HCT116 (cell line): Measurements from ENCODE around the gene ZNF783. TPM values are rescaled to one million over a fixed set of nuclear protein-coding genes. Genes with fewer than 3 reads are reported as not detected.
A peak's percentile ranks its signal among the peaks of the same experiment; 100 is the strongest.
"Not testable (repeated sequence)": the region's sequence is repeated elsewhere in the genome, so short reads cannot be mapped to it uniquely, and the experiment has no call there.

Experiments used
- ATAC-seq: fragments of 200-7000 bp; cut with Tn5 transposase; 2 replicates; pipeline ENCODE4 v1.9.1; 2020; ENCODE audit warnings: mild to moderate bottlenecking, moderate library complexity
- BruUV-seq: library from RNA; stranded (reverse); fragments of 400-500 nt; replicated peaks from 2 replicates; lab custom pipeline; 2021; lab: Mats Ljungman, UMichigan
- CTCF ChIA-PET: fragments of 300-600 bp; sonication (Branson Sonifier 250); formaldehyde crosslinking; loops from one replicate; lab custom pipeline; 2021; ENCODE audit warnings: antibody characterized with exemption; lab: Charles Lee
- POLR2A ChIA-PET: fragments of 300-600, 350-600 bp; sonication (Branson Sonifier 250); formaldehyde crosslinking; loops from one replicate; lab custom pipeline; 2021; ENCODE audit warnings: antibody characterized with exemption; lab: Charles Lee
- RAD21 ChIA-PET, 2 experiments: fragments of 300-600 bp; sonication (Branson Sonifier 250); formaldehyde crosslinking; loops; one replicate each; lab custom pipeline; 2023; ENCODE audit warnings: low total read pairs in 2 of 2; ENCODE audit not compliant: uncharacterized antibody in 2 of 2, unreplicated experiment in 2 of 2, low non-redundant PET in 1 of 2; lab: Charles Lee
- DNase-seq: peaks from one replicate; pipeline ENCODE4 v3.0.0-alpha.2; 2010; ENCODE audit warnings: low read depth, low spot score
- H2AFZ ChIP-seq: fragments of 200-600 bp; shearing (Covaris generic), sonication (generic); 2 replicates; pipeline ENCODE4 v1.6.1; 2017; ENCODE audit warnings: low read depth, mixed run types, mixed read lengths, antibody characterized with exemption, low read length; ENCODE audit not compliant: poor library complexity, severe bottlenecking
- H3K27ac ChIP-seq: 2 replicates; pipeline ENCODE4 v1.5.1; 2012; ENCODE audit warnings: low read depth, low read length
- H3K27me3 ChIP-seq: fragments of 200-600 bp; sonication (generic); 2 replicates; pipeline ENCODE4 v1.6.1; 2016; ENCODE audit warnings: mixed run types, low read length, mixed read lengths; ENCODE audit not compliant: insufficient read depth
- H3K36me3 ChIP-seq, 2 experiments: fragments of 200-500 bp in 1 of 2; fragments of 200-600 bp in 1 of 2; sonication (Bioruptor generic) in 1 of 2; sonication (generic) in 1 of 2; 2 replicates each; pipeline versions ENCODE4 v1.5.1 to v1.6.1; 2014 to 2016; ENCODE audit warnings: low read length in 2 of 2, inconsistent platforms in 1 of 2, mixed read lengths in 1 of 2, mixed run types in 1 of 2; ENCODE audit not compliant: insufficient read depth in 2 of 2, control insufficient read depth in 1 of 2
- H3K4me1 ChIP-seq, 2 experiments: fragments of 200-600 bp in 1 of 2; sonication (generic) in 1 of 2; 2 replicates each; pipeline versions ENCODE4 v1.5.1 to v1.6.1; 2012 to 2017; ENCODE audit warnings: low read length in 2 of 2, inconsistent platforms in 1 of 2, mild to moderate bottlenecking in 1 of 2, mixed read lengths in 1 of 2, mixed run types in 1 of 2, moderate library complexity in 1 of 2; ENCODE audit not compliant: insufficient read depth in 2 of 2, control insufficient read depth in 1 of 2
- H3K4me2 ChIP-seq: fragments of 200-600 bp; sonication (generic); 2 replicates; pipeline ENCODE4 v1.6.1; 2017; ENCODE audit warnings: mixed run types, low read length, mixed read lengths
- H3K4me3 ChIP-seq, 2 experiments: fragments of 200-600 bp in 1 of 2; sonication (generic) in 1 of 2; replicated peaks in 1 of 2; 2 replicates each; pipeline ENCODE4 v1.5.1; 2011 to 2016; ENCODE audit warnings: low read length in 2 of 2, control low read depth in 1 of 2, low read depth in 1 of 2, mild to moderate bottlenecking in 1 of 2, mixed read lengths in 1 of 2, mixed run types in 1 of 2
- H3K79me2 ChIP-seq: fragments of 200-600 bp; sonication (generic); 2 replicates; pipeline ENCODE4 v1.6.1; 2017; ENCODE audit warnings: mild to moderate bottlenecking, mixed run types, low read length, moderate library complexity, mixed read lengths; ENCODE audit not compliant: insufficient read depth
- H3K9ac ChIP-seq: fragments of 200-600 bp; sonication (generic); 2 replicates; pipeline ENCODE4 v1.6.1; 2016; ENCODE audit warnings: low read length, mixed read lengths
- H3K9me2 ChIP-seq: fragments of 200-600 bp; sonication (generic), shearing (Covaris generic); 2 replicates; pipeline ENCODE4 v1.6.1; 2017; ENCODE audit warnings: mixed run types, mild to moderate bottlenecking, moderate library complexity; ENCODE audit not compliant: insufficient read depth
- H3K9me3 ChIP-seq, 2 experiments: fragments of 200-500 bp in 1 of 2; fragments of 200-600 bp in 1 of 2; sonication (Bioruptor generic) in 1 of 2; sonication (generic) in 1 of 2; 2 replicates each; pipeline ENCODE4 v1.6.1; 2014 to 2017; ENCODE audit warnings: low read length in 2 of 2, mixed read lengths in 2 of 2, inconsistent platforms in 1 of 2, low read depth in 1 of 2, mild to moderate bottlenecking in 1 of 2, mixed run types in 1 of 2, moderate library complexity in 1 of 2; ENCODE audit not compliant: control insufficient read depth in 1 of 2, insufficient read depth in 1 of 2
- H4K20me1 ChIP-seq: fragments of 200-600 bp; sonication (generic), shearing (Covaris generic); 2 replicates; pipeline ENCODE4 v1.6.1; 2017; ENCODE audit warnings: mixed run types, mild to moderate bottlenecking, moderate library complexity; ENCODE audit not compliant: insufficient read depth
- EGR1 ChIP-seq: IDR thresholded peaks from 2 replicates; pipeline ENCODE4 v1.6.1; 2012; ENCODE audit warnings: low read depth
- RAD21 ChIP-seq: IDR thresholded peaks from 2 replicates; pipeline ENCODE4 v1.6.1; 2012; ENCODE audit warnings: low read depth, mild to moderate bottlenecking
- SP1 ChIP-seq: IDR thresholded peaks from 2 replicates; pipeline ENCODE4 v1.6.1; 2012; ENCODE audit warnings: low read depth
- YY1 ChIP-seq: IDR thresholded peaks from 2 replicates; pipeline ENCODE4 v1.6.1; 2011; ENCODE audit warnings: low read length, low read depth, moderate library complexity, mild to moderate bottlenecking; ENCODE audit not compliant: insufficient replicate concordance; ENCODE audit errors: extremely low read depth
- intact Hi-C: fragments of 100-400 bp; cut with micrococcal nuclease; formaldehyde crosslinking; loops from 2 replicates; pipeline ENCODE4 v1.10.0; 2022
- total RNA-seq: library from RNA; stranded (reverse); gene quantifications from one replicate; pipeline ENCODE4 v1.2.1, GENCODE V29; 2021; ENCODE audit not compliant: unreplicated experiment
- TF ChIP-seq, protein P1 (sequence below): IDR thresholded peaks from 2 replicates; pipeline ENCODE4 v1.6.1; 2012

ZNF783 gene
- total RNA-seq, 1 experiment from 2014 or later = 12.5 TPM

DNA sequence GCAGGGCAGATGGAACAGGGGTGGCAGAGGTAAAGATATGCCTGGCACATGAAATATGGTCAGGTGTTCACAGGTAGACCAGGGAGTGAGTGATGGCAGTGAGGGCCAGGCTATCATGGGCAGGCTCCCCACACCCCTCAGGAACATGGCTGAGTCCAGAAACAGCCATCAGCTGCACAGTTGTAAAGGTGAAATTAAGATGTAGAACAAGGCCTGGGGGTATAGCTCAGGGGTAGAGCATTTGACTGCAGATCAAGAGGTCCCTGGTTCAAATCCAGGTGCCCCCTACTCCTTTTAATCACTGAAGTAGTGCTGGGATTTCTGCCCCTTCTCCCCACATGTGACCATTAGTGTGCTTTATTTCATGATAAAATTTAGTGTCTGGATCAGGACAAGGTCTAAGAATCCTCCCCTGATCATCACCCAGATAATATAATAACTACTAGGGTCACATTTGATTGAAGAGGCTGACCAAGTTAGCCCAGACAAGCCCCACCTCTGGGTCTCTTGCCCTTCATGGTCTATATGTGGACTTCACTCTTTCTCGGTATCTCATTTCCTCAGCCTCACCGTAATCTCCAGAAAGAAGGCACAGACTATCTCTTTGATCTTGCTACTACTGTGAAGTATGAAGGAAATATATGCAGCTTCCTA is 69.0 kb downstream of the ZNF783 start:
- no peak overlapping the region for H2AFZ ChIP-seq
- DNase-seq (peak; percentile 10), ATAC-seq (peak; percentile 85)
- H3K27ac ChIP-seq = no peak overlapping the region
- no peak overlapping the region for H3K4me2 ChIP-seq
- no peak overlapping the region for H3K9ac ChIP-seq
- CTCF ChIA-PET = interaction anchor here (0.6 to 0.7 kb wide), 2 partner anchors 13 to 21 kb away, joined by 3 read pairs; no protein-coding TSS in a partner anchor
- no peaks in the 10 kb centered on the region for H3K36me3 ChIP-seq
- H3K4me1 ChIP-seq = no peaks in the 10 kb centered on the region
- H3K4me3 ChIP-seq = no peak overlapping the region
- no TSS peak for BruUV-seq
- no peak for TF ChIP-seq RAD21
- TF ChIP-seq, protein P1, sequence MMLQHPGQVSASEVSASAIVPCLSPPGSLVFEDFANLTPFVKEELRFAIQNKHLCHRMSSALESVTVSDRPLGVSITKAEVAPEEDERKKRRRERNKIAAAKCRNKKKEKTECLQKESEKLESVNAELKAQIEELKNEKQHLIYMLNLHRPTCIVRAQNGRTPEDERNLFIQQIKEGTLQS = peak; percentile 94
- no peak for TF ChIP-seq SP1
- TF ChIP-seq YY1 = peak; percentile 15
- no peak for TF ChIP-seq EGR1
- no peaks in the 10 kb centered on the region for H3K9me2 ChIP-seq
- no peaks in the 10 kb centered on the region for H3K27me3 ChIP-seq
- POLR2A ChIA-PET = no interaction called here
- H4K20me1 ChIP-seq = no peaks in the 10 kb centered on the region
- intact Hi-C loops = no loop called here
- H3K9me3 ChIP-seq = no peaks in the 10 kb centered on the region
- RAD21 ChIA-PET = no interaction called here
- H3K79me2 ChIP-seq = no peaks in the 10 kb centered on the region

DNA sequence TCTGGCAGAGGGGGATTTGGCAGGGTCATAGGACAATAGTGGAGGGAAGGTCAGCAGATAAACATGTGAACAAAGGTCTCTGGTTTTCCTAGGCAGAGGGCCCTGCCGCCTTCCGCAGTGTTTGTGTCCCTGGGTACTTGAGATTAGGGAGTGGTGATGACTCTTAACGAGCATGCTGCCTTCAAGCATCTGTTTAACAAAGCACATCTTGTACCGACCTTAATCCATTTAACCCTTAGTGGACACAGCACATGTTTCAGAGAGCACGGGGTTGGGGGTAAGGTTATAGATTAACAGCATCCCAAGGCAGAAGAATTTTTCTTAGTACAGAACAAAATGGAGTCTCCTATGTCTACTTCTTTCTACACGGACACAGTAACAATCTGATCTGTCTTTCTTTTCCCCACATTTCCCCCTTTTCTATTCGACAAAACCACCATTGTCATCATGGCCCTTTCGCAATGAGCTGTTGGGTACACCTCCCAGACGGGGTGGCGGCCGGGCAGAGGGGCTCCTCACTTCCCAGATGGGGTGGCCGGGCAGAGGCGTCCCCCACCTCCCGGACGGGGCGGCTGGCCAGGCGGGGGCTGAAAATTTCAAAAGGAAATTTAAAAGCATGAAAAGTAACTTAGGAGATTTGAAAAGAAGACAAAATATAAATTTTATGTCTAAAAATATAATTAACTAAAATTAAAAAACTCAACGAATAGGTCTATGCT is 70.8 kb downstream of the ZNF783 start:
- H3K36me3 ChIP-seq, H3K9me2 ChIP-seq, H2AFZ ChIP-seq, H4K20me1 ChIP-seq, H3K27ac ChIP-seq, H3K9ac ChIP-seq, H3K27me3 ChIP-seq, H3K79me2 ChIP-seq, intact Hi-C loops, CTCF ChIA-PET, RAD21 ChIA-PET, H3K4me2 ChIP-seq, BruUV-seq, H3K9me3 ChIP-seq, H3K4me1 ChIP-seq, POLR2A ChIA-PET, ATAC-seq, H3K4me3 ChIP-seq, DNase-seq: not testable (repeated sequence)
